Urinary bladder (tissue), 4 donors: ENCODE measurements around the gene MYCBPAP. TPM values are rescaled to one million over a fixed set of nuclear protein-coding genes. Genes with fewer than 3 reads are reported as not detected.

Experiments
- DNase-seq: peaks from one replicate; pipeline ENCODE4 v3.0.0-alpha.2; 2015; ENCODE audit errors: extremely low spot score
- H3K27ac ChIP-seq: one replicate; pipeline ENCODE4 v1.5.1; 2013; ENCODE audit warnings: low read depth, mild to moderate bottlenecking, moderate library complexity
- H3K36me3 ChIP-seq: one replicate; pipeline ENCODE4 v1.6.1; 2013; ENCODE audit warnings: mild to moderate bottlenecking, moderate library complexity; ENCODE audit not compliant: insufficient read depth
- H3K4me1 ChIP-seq: one replicate; pipeline ENCODE4 v1.6.1; 2013; ENCODE audit warnings: mild to moderate bottlenecking, moderate library complexity; ENCODE audit not compliant: insufficient read depth
- H3K4me3 ChIP-seq: one replicate; pipeline ENCODE4 v1.5.1; 2013; ENCODE audit warnings: low read depth, low read length
- WGBS: extraction: QIAGEN DNeasy Blood & Tissue Kit; methylation state at CpG from one replicate; pipeline ENCODE4 v1.1.7; 2013; 5-methylcytosine and 5-hydroxymethylcytosine counted together
- polyA plus RNA-seq: library from polyadenylated mRNA; stranded (reverse); fragments of 200-250 nt; gene quantifications from one replicate; pipeline ENCODE4 v1.2.3, GENCODE V29; 2013
- total RNA-seq: library from RNA; depleted of rRNA; stranded (reverse); fragments of >200 nt; gene quantifications from one replicate; pipeline ENCODE4 v1.2.3, GENCODE V29; 2014
- donor health status: healthy with polysubstance abuse.
- donor health status: healthy.

MYCBPAP gene
- total and polyA plus RNA-seq, 2 donors = 0.23 to 1.3 TPM

GRCh38 chr17:50558941-50559614 is 50.8 kb downstream of the MYCBPAP start:
- 6% methylated on average over 55 of the region's 55 CpGs for WGBS
- Histone ChIP-seq H3K27ac (no peak overlapping the region), H3K4me3 (peak overlapping the region; percentile 34), H3K4me1 (peaks cover 3% of the 10 kb centered on the region), H3K36me3 (no peaks in the 10 kb centered on the region)
- no peak for DNase-seq

GRCh38 chr17:50559674-50560184 is 51.5 kb downstream of the MYCBPAP start:
- H3K27ac ChIP-seq = no peak overlapping the region
- no peak for DNase-seq
- H3K36me3 ChIP-seq = no peaks in the 10 kb centered on the region
- WGBS = 2% methylated on average over 27 of the region's 27 CpGs
- H3K4me3 ChIP-seq = peak overlapping the region; percentile 34
- peaks cover 3% of the 10 kb centered on the region for H3K4me1 ChIP-seq

- Histone ChIP-seq H3K4me3 (peak within 1 kb of the TSS; percentile 49), H3K27ac (no peak within 1 kb of the TSS), H3K4me1 (peaks cover 3% of the 10 kb centered on the region), H3K36me3 (no peaks in the 10 kb centered on the region)
- WGBS = under 1% methylated on average over 56 of the region's 56 CpGs
- DNase-seq = peak; percentile 80
Observed at GRCh38 chr17:50560185-50560824, 52.1 kb downstream of the MYCBPAP start, which contains the start of gene CACNA1G. TSS of gene CACNA1G (plus strand) at chr17:50560715. CDS start at chr17:50561460, 745 bp downstream.

- no peak overlapping the region for H3K27ac ChIP-seq
- H3K4me1 ChIP-seq = peaks cover 3% of the 10 kb centered on the region
- WGBS = 1% methylated on average over 88 of the region's 88 CpGs
- no peaks in the 10 kb centered on the region for H3K36me3 ChIP-seq
- DNase-seq = no peak
- peak overlapping the region; percentile 49 for H3K4me3 ChIP-seq
Observed at GRCh38 chr17:50560931-50561745, 52.9 kb downstream of the MYCBPAP start.

GRCh38 chr17:50561746-50562141 is 53.5 kb downstream of the MYCBPAP start:
- H3K4me1 ChIP-seq = peaks cover 3% of the 10 kb centered on the region

GRCh38 chr17:50562242-50563091 is 54.2 kb downstream of the MYCBPAP start:
- Histone ChIP-seq H3K36me3 (no peaks in the 10 kb centered on the region), H3K27ac (no peak overlapping the region), H3K4me1 (peaks cover 3% of the 10 kb centered on the region), H3K4me3 (no peak overlapping the region)
- 34% methylated on average over 22 of the region's 22 CpGs for WGBS
- no peak for DNase-seq

More at GRCh38 chr17:50561746-50562141, 53.5 kb downstream of the MYCBPAP start:
- Histone ChIP-seq H3K4me3 (peak overlapping the region; percentile 49), H3K36me3 (no peaks in the 10 kb centered on the region), H3K27ac (no peak overlapping the region)
- no peak for DNase-seq
- WGBS = under 1% methylated on average over 27 of the region's 27 CpGs

GRCh38 chr17:50563092-50563511 is 54.9 kb downstream of the MYCBPAP start:
- Histone ChIP-seq H3K36me3 (no peaks in the 10 kb centered on the region), H3K27ac (no peak overlapping the region), H3K4me3 (no peak overlapping the region), H3K4me1 (peaks cover 3% of the 10 kb centered on the region)
- 74% methylated on average over 4 of the region's 4 CpGs for WGBS
- no peak for DNase-seq

- 11% methylated on average over 19 of the region's 19 CpGs for WGBS
- Histone ChIP-seq H3K27ac (no peak overlapping the region), H3K4me1 (no peaks in the 10 kb centered on the region), H3K4me3 (no peak overlapping the region), H3K36me3 (no peaks in the 10 kb centered on the region)
- no peak for DNase-seq
Observed at GRCh38 chr17:50564916-50565315, 56.7 kb downstream of the MYCBPAP start.

- no peaks in the 10 kb centered on the region for H3K4me1 ChIP-seq
- H3K36me3 ChIP-seq = no peaks in the 10 kb centered on the region
- WGBS = 39% methylated on average over 10 of the region's 10 CpGs
- DNase-seq = no peak
- H3K4me3 ChIP-seq = no peak overlapping the region
- H3K27ac ChIP-seq = no peak overlapping the region
Observed at GRCh38 chr17:50565402-50566350, 57.4 kb downstream of the MYCBPAP start.

GRCh38 chr17:50566886-50567285 is 58.6 kb downstream of the MYCBPAP start:
- no peaks in the 10 kb centered on the region for H3K4me1 ChIP-seq
- no peaks in the 10 kb centered on the region for H3K36me3 ChIP-seq
- H3K27ac ChIP-seq = no peak overlapping the region
- WGBS = 43% methylated on average over 2 of the region's 2 CpGs
- DNase-seq = no peak
- H3K4me3 ChIP-seq = no peak overlapping the region

- 89% methylated on average over 12 of the region's 12 CpGs for WGBS
- H3K27ac ChIP-seq = no peak overlapping the region
Observed at GRCh38 chr17:50568659-50569058, 60.4 kb downstream of the MYCBPAP start.

GRCh38 chr17:50569592-50569991 is 61.4 kb downstream of the MYCBPAP start:
- Histone ChIP-seq H3K36me3 (no peaks in the 10 kb centered on the region), H3K4me1 (no peaks in the 10 kb centered on the region), H3K4me3 (no peak overlapping the region), H3K27ac (no peak overlapping the region)
- WGBS = 97% methylated on average over 7 of the region's 7 CpGs
- DNase-seq = no peak

More at GRCh38 chr17:50568659-50569058, 60.4 kb downstream of the MYCBPAP start:
- no peaks in the 10 kb centered on the region for H3K36me3 ChIP-seq
- H3K4me3 ChIP-seq = no peak overlapping the region
- DNase-seq = no peak
- no peaks in the 10 kb centered on the region for H3K4me1 ChIP-seq
